Natural killer cell (primary cell): Measurements from ENCODE around the gene ZSCAN16. TPM values are rescaled to one million over a fixed set of nuclear protein-coding genes. Genes with fewer than 3 reads are reported as not detected.

Experiments
- ATAC-seq, 3 donors: fragments of 150-1000 bp in 2 of 3; fragments of 200-7000 bp in 1 of 3; cut with Tn5 transposase; 1 replicate in 1 of 3; 2 replicates in 2 of 3; pipeline ENCODE4 v1.10.0; 2021; ENCODE audit warnings: mild to moderate bottlenecking in 2 of 3, moderate library complexity in 2 of 3
- DNase-seq, 2 donors: peaks; one replicate each; pipeline versions ENCODE4 v3.0.0 to v3.0.0-alpha.2; 2013 to 2021; ENCODE audit warnings: mixed read lengths in 1 of 2
- H3K27ac ChIP-seq: one replicate; pipeline ENCODE4 v1.5.1; 2013; ENCODE audit warnings: mild to moderate bottlenecking, low read length
- H3K27me3 ChIP-seq: one replicate; pipeline ENCODE4 v1.6.1; 2013; ENCODE audit warnings: low read length; ENCODE audit not compliant: control insufficient read depth, insufficient read depth
- H3K36me3 ChIP-seq: one replicate; pipeline ENCODE4 v1.6.1; 2013; ENCODE audit warnings: low read length; ENCODE audit not compliant: control insufficient read depth, insufficient read depth
- H3K4me1 ChIP-seq: one replicate; pipeline ENCODE4 v1.6.1; 2013; ENCODE audit warnings: low read length; ENCODE audit not compliant: control insufficient read depth, insufficient read depth
- H3K4me3 ChIP-seq: one replicate; pipeline ENCODE4 v1.5.1; 2013; ENCODE audit warnings: low read length
- H3K9me3 ChIP-seq: one replicate; pipeline ENCODE4 v1.6.1; 2013; ENCODE audit warnings: low read length; ENCODE audit not compliant: control insufficient read depth, insufficient read depth
- H3K27ac Mint-ChIP-seq, 2 donors: one replicate each; pipeline ENCODE4 v1.8.0; 2022; ENCODE audit warnings: mild to moderate bottlenecking in 2 of 2, mixed read lengths in 2 of 2, moderate library complexity in 1 of 2
- H3K27me3 Mint-ChIP-seq, 2 donors: one replicate each; pipeline ENCODE4 v1.8.0; 2022; ENCODE audit warnings: low read depth in 2 of 2, mixed read lengths in 2 of 2
- H3K36me3 Mint-ChIP-seq: one replicate; pipeline ENCODE4 v1.8.0; 2022; ENCODE audit warnings: mixed read lengths
- H3K4me1 Mint-ChIP-seq, 2 donors: one replicate each; pipeline ENCODE4 v1.8.0; 2022; ENCODE audit warnings: mixed read lengths in 2 of 2
- H3K4me3 Mint-ChIP-seq: one replicate; pipeline ENCODE4 v1.8.0; 2022; ENCODE audit warnings: mild to moderate bottlenecking, moderate library complexity, mixed read lengths
- H3K9me3 Mint-ChIP-seq, 2 donors: one replicate each; pipeline ENCODE4 v1.8.0; 2022; ENCODE audit warnings: mixed read lengths in 2 of 2
- WGBS: methylation state at CpG from one replicate; pipeline ENCODE4 v1.1.7; 2013; ENCODE audit warnings: missing lambda C conversion rate; ENCODE audit not compliant: insufficient coverage; 5-methylcytosine and 5-hydroxymethylcytosine counted together
- intact Hi-C: fragments of 100-400 bp; cut with micrococcal nuclease; formaldehyde crosslinking; loops from one replicate; pipeline ENCODE4 v1.14.2; 2022
- total RNA-seq, 4 donors: library from RNA; stranded (reverse); fragments of 120-200 nt in 1 of 4; gene quantifications; one replicate each; pipeline versions ENCODE4 v1.2.3 to v1.2.4, GENCODE V29; 2013 to 2022
- TF ChIP-seq, protein P1 (sequence below): fragments of 200-600 bp; IDR thresholded peaks from one replicate; pipeline ENCODE4 v1.8.0; 2022; ENCODE audit warnings: antibody characterized with exemption

The ZSCAN16 gene
- total RNA-seq, 3 donors from 2014 or later (not counting 1 experiment from before 2014, with no cell fraction given), result 7.7 to 9.1 (median 7.8) TPM

DNA sequence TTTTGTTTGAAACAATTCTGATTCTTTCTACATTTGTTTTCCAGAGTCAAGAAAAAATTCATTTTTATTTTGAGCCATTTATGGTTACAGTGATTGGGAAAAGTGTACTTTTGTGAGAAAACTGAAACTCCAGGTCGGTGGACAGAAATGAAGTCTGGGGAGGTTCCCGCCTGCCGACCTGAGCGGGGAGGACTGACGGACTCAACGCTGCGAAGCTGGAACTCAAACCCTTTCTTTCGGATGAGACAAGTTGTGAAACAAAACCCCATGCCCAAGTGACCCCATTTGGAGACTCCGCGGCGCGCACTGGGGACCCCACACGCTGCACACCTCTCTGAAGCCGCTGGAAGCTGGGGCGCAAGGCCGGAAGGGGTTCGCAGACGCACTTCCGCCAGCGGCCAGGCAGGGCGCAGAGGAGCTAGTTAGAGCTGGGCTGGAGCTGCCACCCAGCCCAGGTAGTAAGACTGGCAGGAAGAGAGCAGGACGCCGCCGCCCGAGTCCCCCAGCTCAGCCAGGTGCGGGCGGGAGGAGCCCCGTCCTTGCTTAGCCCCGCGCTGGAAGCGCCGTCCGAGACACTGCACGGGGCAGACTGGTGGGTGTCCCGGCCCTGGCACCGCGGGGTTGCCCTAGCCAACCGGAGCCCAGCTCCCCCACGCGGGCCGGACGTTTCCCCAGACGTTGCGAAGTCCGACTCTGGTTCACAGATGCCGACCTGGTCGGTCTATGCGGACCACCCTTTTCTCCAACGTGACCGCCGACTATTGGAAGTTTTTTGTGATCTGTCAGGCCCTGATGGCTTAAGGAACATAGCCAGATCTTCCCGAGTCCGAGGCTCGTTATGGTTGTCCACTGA is 19.8 kb upstream of the ZSCAN16 start:
- H3K9me3 Mint-ChIP-seq, result no peaks in the 10 kb centered on the region
- TF ChIP-seq, protein P1, sequence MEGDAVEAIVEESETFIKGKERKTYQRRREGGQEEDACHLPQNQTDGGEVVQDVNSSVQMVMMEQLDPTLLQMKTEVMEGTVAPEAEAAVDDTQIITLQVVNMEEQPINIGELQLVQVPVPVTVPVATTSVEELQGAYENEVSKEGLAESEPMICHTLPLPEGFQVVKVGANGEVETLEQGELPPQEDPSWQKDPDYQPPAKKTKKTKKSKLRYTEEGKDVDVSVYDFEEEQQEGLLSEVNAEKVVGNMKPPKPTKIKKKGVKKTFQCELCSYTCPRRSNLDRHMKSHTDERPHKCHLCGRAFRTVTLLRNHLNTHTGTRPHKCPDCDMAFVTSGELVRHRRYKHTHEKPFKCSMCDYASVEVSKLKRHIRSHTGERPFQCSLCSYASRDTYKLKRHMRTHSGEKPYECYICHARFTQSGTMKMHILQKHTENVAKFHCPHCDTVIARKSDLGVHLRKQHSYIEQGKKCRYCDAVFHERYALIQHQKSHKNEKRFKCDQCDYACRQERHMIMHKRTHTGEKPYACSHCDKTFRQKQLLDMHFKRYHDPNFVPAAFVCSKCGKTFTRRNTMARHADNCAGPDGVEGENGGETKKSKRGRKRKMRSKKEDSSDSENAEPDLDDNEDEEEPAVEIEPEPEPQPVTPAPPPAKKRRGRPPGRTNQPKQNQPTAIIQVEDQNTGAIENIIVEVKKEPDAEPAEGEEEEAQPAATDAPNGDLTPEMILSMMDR, result peak; percentile 55
- H3K4me1 Mint-ChIP-seq, result peaks cover 11 to 12% of the 10 kb centered on the region in 2 donors
- H3K36me3 Mint-ChIP-seq, result no peaks in the 10 kb centered on the region
- peak overlapping the region; percentile 86 for H3K4me3 Mint-ChIP-seq
- intact Hi-C loops, result loop anchor here (1.0 to 5.0 kb wide), 2 partner anchors 23 to 33 kb away; no protein-coding TSS in a partner anchor
- DNase-seq (peak; percentile 78 to 92), ATAC-seq (peak; percentile 99)
- peak overlapping the region; percentile 83 for H3K27ac ChIP-seq
- no peaks in the 10 kb centered on the region for H3K27me3 ChIP-seq
- H3K9me3 ChIP-seq, result no peaks in the 10 kb centered on the region
- WGBS, result under 1% methylated on average over 54 of the region's 54 CpGs
- H3K27ac Mint-ChIP-seq, result peak overlapping the region; percentile 75 to 89
- peaks cover 6% of the 10 kb centered on the region for H3K4me1 ChIP-seq
- H3K36me3 ChIP-seq, result no peaks in the 10 kb centered on the region
- H3K27me3 Mint-ChIP-seq, result peaks cover 22 to 30% of the 10 kb centered on the region in 2 donors
- H3K4me3 ChIP-seq, result peak overlapping the region; percentile 57

DNA sequence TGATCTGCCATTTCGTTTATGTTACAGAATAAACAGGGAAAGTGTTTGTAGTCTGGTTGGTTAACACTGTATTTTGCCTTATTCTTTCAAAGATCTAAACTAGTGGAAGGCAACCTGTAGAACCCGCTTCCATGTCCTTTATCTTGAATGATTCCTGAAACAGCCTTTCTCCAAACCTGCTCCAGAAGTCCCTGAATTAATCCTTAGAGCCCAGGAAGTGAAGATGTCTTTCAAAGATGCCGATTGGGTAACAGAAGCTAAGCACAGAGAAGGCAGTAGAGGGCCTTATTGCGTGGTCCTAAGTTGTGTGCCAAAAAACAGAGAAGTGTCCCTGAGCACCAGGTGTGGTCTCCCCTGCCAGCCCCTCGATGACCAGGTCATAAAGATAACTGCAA is 19.2 kb upstream of the ZSCAN16 start:
- H3K4me3 Mint-ChIP-seq, result peak overlapping the region; percentile 86

DNA sequence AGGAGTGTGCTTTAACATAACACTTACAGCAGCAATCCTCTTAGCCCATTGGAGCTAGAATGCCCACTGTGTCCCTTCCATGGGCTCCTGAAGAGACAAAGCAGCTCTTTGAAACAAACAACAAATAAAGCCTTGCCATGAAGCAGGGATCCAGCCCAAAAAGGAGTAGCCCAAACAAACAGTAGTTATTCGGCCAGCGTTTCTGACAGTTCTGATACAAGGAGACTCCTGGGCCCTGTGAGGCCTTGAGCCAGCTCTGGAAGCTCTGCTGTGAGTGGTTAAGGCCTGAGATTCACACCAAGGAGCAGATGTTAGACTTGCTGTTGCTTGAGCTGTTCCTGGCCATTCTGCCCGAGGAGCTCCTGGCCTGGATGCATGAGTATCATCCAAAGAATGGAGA is 16.9 kb upstream of the ZSCAN16 start:
- Histone ChIP-seq H3K36me3 (no peaks in the 10 kb centered on the region), H3K4me1 (peaks cover 6% of the 10 kb centered on the region), H3K27ac (no peak overlapping the region), H3K4me3 (no peak overlapping the region), H3K27me3 (no peaks in the 10 kb centered on the region), H3K9me3 (no peaks in the 10 kb centered on the region)
- DNase-seq, result no peak
- H3K36me3 Mint-ChIP-seq, result no peaks in the 10 kb centered on the region
- no peak for ATAC-seq
- H3K27ac Mint-ChIP-seq, result no peak overlapping the region
- TF ChIP-seq, protein P1, result no peak
- H3K4me3 Mint-ChIP-seq, result no peak overlapping the region
- peaks cover 11 to 12% of the 10 kb centered on the region in 2 donors for H3K4me1 Mint-ChIP-seq
- peaks cover 0 to 11% of the 10 kb centered on the region in 2 donors for H3K27me3 Mint-ChIP-seq
- no peaks in the 10 kb centered on the region for H3K9me3 Mint-ChIP-seq
- 95% methylated on average over 3 of the region's 3 CpGs for WGBS
- intact Hi-C loops, result no loop called here

More for the DNA sequence above, 19.2 kb upstream of the ZSCAN16 start:
- no peaks in the 10 kb centered on the region for H3K9me3 Mint-ChIP-seq
- TF ChIP-seq, protein P1, result no peak
- H3K36me3 ChIP-seq, result no peaks in the 10 kb centered on the region
- H3K4me1 ChIP-seq, result peaks cover 6% of the 10 kb centered on the region
- no peak for ATAC-seq
- H3K27me3 Mint-ChIP-seq, result peaks cover 16 to 24% of the 10 kb centered on the region in 2 donors
- H3K27ac Mint-ChIP-seq, result peak overlapping the region; percentile 75 to 89
- H3K27ac ChIP-seq, result peak overlapping the region; percentile 83
- no peak for DNase-seq
- no peaks in the 10 kb centered on the region for H3K9me3 ChIP-seq
- H3K36me3 Mint-ChIP-seq, result no peaks in the 10 kb centered on the region
- peak overlapping the region; percentile 57 for H3K4me3 ChIP-seq
- 39% methylated on average over 5 of the region's 5 CpGs for WGBS
- peaks cover 11 to 12% of the 10 kb centered on the region in 2 donors for H3K4me1 Mint-ChIP-seq
- intact Hi-C loops, result no loop called here
- no peaks in the 10 kb centered on the region for H3K27me3 ChIP-seq
